ENCODE measurements around the gene TM4SF20. TPM values are rescaled to one million over a fixed set of nuclear protein-coding genes. Genes with fewer than 3 reads are reported as not detected.

The TM4SF20 gene
- polyA plus RNA-seq, 1 donor from 2014 or later = not detected

DNA sequence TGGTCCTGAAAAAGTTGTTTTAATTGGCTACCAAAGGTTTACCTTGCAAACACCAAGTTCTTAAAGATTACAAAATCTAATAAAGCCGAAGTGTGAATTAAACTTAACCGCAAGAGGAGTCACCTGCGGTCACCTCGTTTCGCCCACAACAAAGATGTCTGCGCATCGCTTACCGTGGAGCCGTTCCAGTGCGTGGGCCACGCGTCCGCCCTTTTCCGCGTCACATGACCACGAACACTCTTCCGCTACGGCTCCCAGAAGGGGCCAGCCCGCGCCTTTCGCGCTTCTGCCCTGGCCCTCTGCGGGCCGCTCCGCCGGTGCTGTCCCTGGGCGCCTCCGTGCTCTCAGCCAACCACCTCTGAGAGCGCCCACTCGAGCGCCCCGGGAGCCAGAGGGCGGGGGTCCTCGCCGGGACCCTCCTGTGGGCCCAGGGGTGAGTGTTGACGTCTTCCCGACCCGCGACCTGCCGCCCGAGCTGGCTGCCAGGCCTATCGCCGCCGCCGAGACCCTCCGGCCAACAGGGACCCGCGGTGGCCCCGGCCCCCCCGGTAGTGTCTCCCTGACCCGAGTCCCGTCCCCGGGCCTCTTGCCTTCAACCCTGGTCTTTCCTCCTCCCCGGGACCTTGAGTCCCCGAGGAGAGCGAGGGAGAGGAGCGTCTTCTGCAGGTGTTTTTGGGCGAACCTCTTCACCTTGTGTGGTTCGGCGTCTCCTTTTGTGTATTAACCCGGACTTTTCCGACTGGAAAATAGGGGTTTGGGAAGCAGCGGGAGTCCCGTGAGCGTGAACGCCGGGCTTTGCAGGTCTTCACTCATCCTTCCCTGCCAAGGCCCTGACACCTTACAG lies 53.9 kb downstream of the TM4SF20 start, which contains the start of gene MFF:
MFF (plus strand) TSS at position 257 of the 844 bp plus-strand sequence. CDS start 5,415 bp downstream, outside the sequence.
- H3K36me3 Mint-ChIP-seq = no peaks in the 10 kb centered on the region
- peaks cover 0 to 3% (median 0%) of the 10 kb centered on the region in 3 donors for H3K9me3 Mint-ChIP-seq
- peak within 1 kb of the TSS; percentile 94 to 98 (median 98) for H3K4me3 Mint-ChIP-seq
- no peaks in the 10 kb centered on the region for H3K27me3 Mint-ChIP-seq
- H3K4me1 Mint-ChIP-seq = peaks cover 15 to 36% (median 26%) of the 10 kb centered on the region in 3 donors
- peak within 1 kb of the TSS; percentile 94 to 98 (median 95) for H3K27ac Mint-ChIP-seq

- Mint-ChIP-seq H3K27ac (peak overlapping the region; percentile 94 to 98 (median 95)), H3K36me3 (no peaks in the 10 kb centered on the region), H3K4me1 (peaks cover 15 to 35% (median 26%) of the 10 kb centered on the region in 3 donors), H3K4me3 (peak overlapping the region; percentile 94 to 98 (median 98)), H3K9me3 (peaks cover 0 to 3% (median 0%) of the 10 kb centered on the region in 3 donors), H3K27me3 (no peaks in the 10 kb centered on the region)
These were observed 54.5 kb downstream of the TM4SF20 start for GRCh38 chr2:227324642-227324994.

- Mint-ChIP-seq H3K9me3 (peaks cover 0 to 3% (median 0%) of the 10 kb centered on the region in 3 donors), H3K4me1 (peaks cover 15 to 30% (median 26%) of the 10 kb centered on the region in 3 donors), H3K36me3 (no peaks in the 10 kb centered on the region), H3K4me3 (peak overlapping the region; percentile 3 to 98 (median 96)), H3K27me3 (no peaks in the 10 kb centered on the region), H3K27ac (peak overlapping the region in 2 of 3 donors; percentile 95 to 98)
These were observed 55.3 kb downstream of the TM4SF20 start for GRCh38 chr2:227323818-227324217.

- Mint-ChIP-seq H3K4me3 (peak overlapping the region in 1 of 4 donors; percentile 98), H3K4me1 (peaks cover 15 to 26% (median 19%) of the 10 kb centered on the region in 3 donors), H3K9me3 (peaks cover 0 to 3% (median 3%) of the 10 kb centered on the region in 3 donors), H3K36me3 (peaks cover under 1% of the 10 kb centered on the region), H3K27ac (peak overlapping the region in 1 of 3 donors; percentile 98), H3K27me3 (no peaks in the 10 kb centered on the region)
These were observed 56.4 kb downstream of the TM4SF20 start for GRCh38 chr2:227322530-227323205.

GRCh38 chr2:227320305-227321094 lies 58.6 kb downstream of the TM4SF20 start:
- Mint-ChIP-seq H3K27ac (no peak overlapping the region), H3K4me1 (peaks cover 5 to 17% (median 10%) of the 10 kb centered on the region in 3 donors), H3K36me3 (peaks cover 5% of the 10 kb centered on the region), H3K4me3 (peak overlapping the region in 1 of 4 donors; percentile 98), H3K9me3 (peaks cover 0 to 11% (median 3%) of the 10 kb centered on the region in 3 donors), H3K27me3 (no peaks in the 10 kb centered on the region)

DNA sequence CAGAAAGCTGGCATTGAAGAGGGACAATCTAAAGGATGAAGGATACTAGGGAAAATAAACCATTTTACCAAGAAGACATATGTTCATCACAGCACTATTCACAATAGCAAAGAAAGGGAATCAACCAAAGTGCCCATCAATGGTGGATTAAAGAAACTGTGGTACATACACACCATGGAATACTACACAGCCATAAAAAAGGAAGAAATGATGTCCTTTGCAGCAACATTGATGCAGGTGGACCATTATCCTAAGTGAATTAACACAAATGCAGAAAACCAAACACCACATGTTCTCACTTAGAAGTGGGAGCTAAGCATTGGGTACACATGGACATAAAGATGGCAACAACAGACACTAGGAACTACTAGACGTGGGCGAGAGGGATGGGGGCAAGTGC lies 61.3 kb downstream of the TM4SF20 start:
- no peak overlapping the region for H3K4me3 Mint-ChIP-seq
- peaks cover 0 to 11% (median 2%) of the 10 kb centered on the region in 3 donors for H3K9me3 Mint-ChIP-seq
- peaks cover 9% of the 10 kb centered on the region for H3K36me3 Mint-ChIP-seq
- H3K4me1 Mint-ChIP-seq = peaks cover 0 to 6% (median 0%) of the 10 kb centered on the region in 3 donors
- no peaks in the 10 kb centered on the region for H3K27me3 Mint-ChIP-seq
- no peak overlapping the region for H3K27ac Mint-ChIP-seq

DNA sequence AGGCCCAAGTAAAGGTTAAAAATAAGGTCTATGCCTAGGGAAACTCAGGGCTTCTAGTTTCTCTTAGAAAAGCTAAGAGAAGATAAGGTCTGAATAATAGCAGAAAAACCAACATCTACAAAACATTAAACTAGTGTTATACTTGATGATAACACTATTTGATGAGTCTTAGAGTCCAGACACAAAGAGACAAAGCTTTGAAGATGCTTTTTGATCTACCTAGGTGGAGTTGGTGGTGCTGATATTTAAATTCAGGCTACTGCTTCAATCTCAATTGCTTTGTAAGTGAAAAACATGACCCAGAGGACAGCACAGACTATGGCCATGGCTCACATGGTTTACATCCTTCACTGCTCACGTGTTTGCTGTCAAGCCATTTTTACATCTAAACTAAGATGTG lies 65.8 kb downstream of the TM4SF20 start:
- no peaks in the 10 kb centered on the region for H3K27me3 Mint-ChIP-seq
- H3K27ac Mint-ChIP-seq = no peak overlapping the region
- peaks cover 0 to 2% (median 0%) of the 10 kb centered on the region in 3 donors for H3K4me1 Mint-ChIP-seq
- H3K4me3 Mint-ChIP-seq = no peak overlapping the region
- H3K9me3 Mint-ChIP-seq = peaks cover 0 to 11% (median 0%) of the 10 kb centered on the region in 3 donors
- peaks cover 14% of the 10 kb centered on the region for H3K36me3 Mint-ChIP-seq

DNA sequence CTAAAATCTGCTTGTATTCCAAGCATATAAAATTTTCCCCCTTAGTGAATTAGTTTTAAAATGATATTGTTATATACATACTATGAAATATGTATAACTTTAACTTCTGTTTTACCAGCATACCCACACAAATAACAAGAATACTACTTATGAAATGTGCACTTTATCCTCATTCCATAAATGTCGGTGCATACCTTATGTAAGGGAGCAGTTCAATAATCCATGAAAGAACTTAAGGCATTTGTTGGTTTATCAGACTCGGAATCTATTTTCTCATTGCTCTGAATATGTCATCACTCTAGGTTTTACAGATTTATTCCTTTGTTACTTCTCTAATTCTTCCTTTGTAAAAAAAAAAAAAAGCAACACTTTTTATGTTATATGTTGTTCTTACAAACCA lies 66.5 kb downstream of the TM4SF20 start:
- Mint-ChIP-seq H3K4me3 (no peak overlapping the region), H3K4me1 (peaks cover 0 to 2% (median 0%) of the 10 kb centered on the region in 3 donors), H3K27ac (no peak overlapping the region), H3K27me3 (no peaks in the 10 kb centered on the region), H3K36me3 (peaks cover 17% of the 10 kb centered on the region), H3K9me3 (peaks cover 0 to 7% (median 0%) of the 10 kb centered on the region in 3 donors)

Other genes with a start within 250 kb of the TM4SF20 start
- gene COL4A4, start 215.1 kb downstream of the TM4SF20 start, polyA plus RNA-seq = 20.8 TPM
- gene COL4A3, start 214.7 kb downstream of the TM4SF20 start, polyA plus RNA-seq = 6.2 TPM
- 139 TPM for gene MFF, start 54.1 kb downstream of the TM4SF20 start, polyA plus RNA-seq
- gene SCYGR1, start 8.6 kb upstream of the TM4SF20 start, polyA plus RNA-seq = not detected
- 10.1 TPM for gene AGFG1, start 92.8 kb upstream of the TM4SF20 start, polyA plus RNA-seq
- not detected for gene SCYGR2, start 219.6 kb upstream of the TM4SF20 start, polyA plus RNA-seq
- not detected for gene SCYGR3, start 235.5 kb upstream of the TM4SF20 start, polyA plus RNA-seq
- gene SCYGR4, start 238.2 kb upstream of the TM4SF20 start, polyA plus RNA-seq = not detected